ENCODE measurements around the gene OTULIN.
A peak's percentile ranks its signal among the peaks of the same experiment; 100 is the strongest.

The OTULIN gene

GRCh38 chr5:14722923-14723322, 58.4 kb downstream of the OTULIN start (continued):
- TF ChIP-seq, protein P1, sequence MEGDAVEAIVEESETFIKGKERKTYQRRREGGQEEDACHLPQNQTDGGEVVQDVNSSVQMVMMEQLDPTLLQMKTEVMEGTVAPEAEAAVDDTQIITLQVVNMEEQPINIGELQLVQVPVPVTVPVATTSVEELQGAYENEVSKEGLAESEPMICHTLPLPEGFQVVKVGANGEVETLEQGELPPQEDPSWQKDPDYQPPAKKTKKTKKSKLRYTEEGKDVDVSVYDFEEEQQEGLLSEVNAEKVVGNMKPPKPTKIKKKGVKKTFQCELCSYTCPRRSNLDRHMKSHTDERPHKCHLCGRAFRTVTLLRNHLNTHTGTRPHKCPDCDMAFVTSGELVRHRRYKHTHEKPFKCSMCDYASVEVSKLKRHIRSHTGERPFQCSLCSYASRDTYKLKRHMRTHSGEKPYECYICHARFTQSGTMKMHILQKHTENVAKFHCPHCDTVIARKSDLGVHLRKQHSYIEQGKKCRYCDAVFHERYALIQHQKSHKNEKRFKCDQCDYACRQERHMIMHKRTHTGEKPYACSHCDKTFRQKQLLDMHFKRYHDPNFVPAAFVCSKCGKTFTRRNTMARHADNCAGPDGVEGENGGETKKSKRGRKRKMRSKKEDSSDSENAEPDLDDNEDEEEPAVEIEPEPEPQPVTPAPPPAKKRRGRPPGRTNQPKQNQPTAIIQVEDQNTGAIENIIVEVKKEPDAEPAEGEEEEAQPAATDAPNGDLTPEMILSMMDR (tag by site-specific recombination; IDR thresholded peaks at IDR 0.05) = no peak
- no peak for TF ChIP-seq FEZF1 (tag by site-specific recombination; IDR thresholded peaks at IDR 0.05)

DNA sequence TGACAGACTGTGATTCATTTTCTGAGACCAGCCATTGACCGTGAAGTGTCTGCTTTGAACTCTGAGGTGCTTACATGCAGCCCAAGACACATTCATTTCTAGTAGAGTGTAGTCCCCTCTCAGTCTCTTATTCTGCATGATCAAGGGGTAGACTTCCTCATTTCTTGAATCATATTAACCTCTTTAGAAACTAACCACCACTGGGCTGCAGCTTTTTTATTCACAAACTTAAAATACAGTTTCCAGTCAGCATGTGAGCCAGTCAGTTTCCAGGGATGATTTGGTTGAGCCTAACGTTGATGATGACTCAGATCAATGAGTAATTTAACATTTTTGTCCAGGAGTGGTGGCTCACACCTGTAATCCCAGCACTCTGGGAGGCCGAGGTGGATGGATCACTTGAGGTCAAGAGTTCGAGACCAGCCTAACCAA, 59.2 kb downstream of the OTULIN start:
- no peak overlapping the region for H3K27ac ChIP-seq (ENCODE audit: extremely low read depth, low read depth, low read length)
- H3K9me3 ChIP-seq (ENCODE audit: control insufficient read depth, insufficient read depth, low read depth, low read length) = no peaks in the 10 kb centered on the region
- no peak overlapping the region for H3K4me3 ChIP-seq (ENCODE audit: low read depth, low read length)
- no peak for TF ChIP-seq ZNF223 (tag by site-specific recombination; IDR thresholded peaks at IDR 0.05)
- peak; percentile 64 for TF ChIP-seq ZNF350 (tag by site-specific recombination; IDR thresholded peaks at IDR 0.05)
- no peak for TF ChIP-seq ZNF624 (tag by site-specific recombination; IDR thresholded peaks at IDR 0.05)
- POLR2A ChIA-PET = no interaction called here
- no peaks in the 10 kb centered on the region for H3K4me1 ChIP-seq (ENCODE audit: control insufficient read depth, insufficient read depth, low read length)
- CTCF ChIA-PET = interaction anchor here (0.7 to 8.4 kb wide), 3 partner anchors 17 to 1882 kb away, joined by 3 to 134 read pairs (median 3); no protein-coding TSS in a partner anchor
- peaks cover 0 to 4% of the 10 kb centered on the region in 2 experiments; a peak in 1 of 3 replicates for H3K36me3 ChIP-seq (ENCODE audit: control insufficient read depth in 2 of 2, insufficient read depth in 1 of 2, low read length in 2 of 2)

- H3K36me3 ChIP-seq (ENCODE audit: control insufficient read depth in 2 of 2, insufficient read depth in 1 of 2, low read length in 2 of 2) = peaks cover 0 to 4% of the 10 kb centered on the region in 2 experiments; a peak in 1 of 3 replicates
- H3K9me3 ChIP-seq (ENCODE audit: control insufficient read depth, insufficient read depth, low read depth, low read length) = no peaks in the 10 kb centered on the region
- ChIA-PET POLR2A (no interaction called here), CTCF (interaction anchor here (0.6 to 8.4 kb wide), 9 partner anchors 18 to 291 kb away, joined by 3 to 134 read pairs (median 3); no protein-coding TSS in a partner anchor)
- no peaks in the 10 kb centered on the region for H3K4me1 ChIP-seq (ENCODE audit: control insufficient read depth, insufficient read depth, low read length)
- H3K27ac ChIP-seq (ENCODE audit: extremely low read depth, low read depth, low read length) = no peak overlapping the region
- no peak for TF ChIP-seq ZBTB1 (tag by site-specific recombination; IDR thresholded peaks at IDR 0.05)
- TF ChIP-seq, protein P2, sequence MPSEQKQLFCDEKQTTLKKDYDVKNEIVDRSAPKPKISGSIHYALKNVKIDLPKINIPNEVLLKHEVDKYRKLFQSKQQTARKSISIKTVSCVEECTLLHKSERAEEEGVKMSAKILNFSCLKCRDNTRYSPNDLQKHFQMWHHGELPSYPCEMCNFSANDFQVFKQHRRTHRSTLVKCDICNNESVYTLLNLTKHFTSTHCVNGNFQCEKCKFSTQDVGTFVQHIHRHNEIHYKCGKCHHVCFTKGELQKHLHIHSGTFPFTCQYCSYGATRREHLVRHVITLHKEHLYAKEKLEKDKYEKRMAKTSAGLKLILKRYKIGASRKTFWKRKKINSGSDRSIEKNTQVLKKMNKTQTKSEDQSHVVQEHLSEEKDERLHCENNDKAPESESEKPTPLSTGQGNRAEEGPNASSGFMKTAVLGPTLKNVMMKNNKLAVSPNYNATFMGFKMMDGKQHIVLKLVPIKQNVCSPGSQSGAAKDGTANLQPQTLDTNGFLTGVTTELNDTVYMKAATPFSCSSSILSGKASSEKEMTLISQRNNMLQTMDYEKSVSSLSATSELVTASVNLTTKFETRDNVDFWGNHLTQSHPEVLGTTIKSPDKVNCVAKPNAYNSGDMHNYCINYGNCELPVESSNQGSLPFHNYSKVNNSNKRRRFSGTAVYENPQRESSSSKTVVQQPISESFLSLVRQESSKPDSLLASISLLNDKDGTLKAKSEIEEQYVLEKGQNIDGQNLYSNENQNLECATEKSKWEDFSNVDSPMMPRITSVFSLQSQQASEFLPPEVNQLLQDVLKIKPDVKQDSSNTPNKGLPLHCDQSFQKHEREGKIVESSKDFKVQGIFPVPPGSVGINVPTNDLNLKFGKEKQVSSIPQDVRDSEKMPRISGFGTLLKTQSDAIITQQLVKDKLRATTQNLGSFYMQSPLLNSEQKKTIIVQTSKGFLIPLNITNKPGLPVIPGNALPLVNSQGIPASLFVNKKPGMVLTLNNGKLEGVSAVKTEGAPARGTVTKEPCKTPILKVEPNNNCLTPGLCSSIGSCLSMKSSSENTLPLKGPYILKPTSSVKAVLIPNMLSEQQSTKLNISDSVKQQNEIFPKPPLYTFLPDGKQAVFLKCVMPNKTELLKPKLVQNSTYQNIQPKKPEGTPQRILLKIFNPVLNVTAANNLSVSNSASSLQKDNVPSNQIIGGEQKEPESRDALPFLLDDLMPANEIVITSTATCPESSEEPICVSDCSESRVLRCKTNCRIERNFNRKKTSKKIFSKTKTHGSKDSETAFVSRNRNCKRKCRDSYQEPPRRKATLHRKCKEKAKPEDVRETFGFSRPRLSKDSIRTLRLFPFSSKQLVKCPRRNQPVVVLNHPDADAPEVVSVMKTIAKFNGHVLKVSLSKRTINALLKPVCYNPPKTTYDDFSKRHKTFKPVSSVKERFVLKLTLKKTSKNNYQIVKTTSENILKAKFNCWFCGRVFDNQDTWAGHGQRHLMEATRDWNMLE (tag by site-specific recombination; conservative IDR thresholded peaks at IDR 0.05; ENCODE audit: low read depth) = no peak
- no peak for TF ChIP-seq ZNF239 (tag by site-specific recombination; IDR thresholded peaks at IDR 0.05)
- TF ChIP-seq ZNF600 (tag by site-specific recombination; IDR thresholded peaks at IDR 0.05) = no peak
- TF ChIP-seq SCRT1 (tag by site-specific recombination; IDR thresholded peaks at IDR 0.05; ENCODE audit: borderline replicate concordance) = no peak
- TF ChIP-seq ZBTB7A (tag by site-specific recombination; IDR thresholded peaks at IDR 0.05; ENCODE audit: low read depth) = no peak
- TF ChIP-seq ZNF175 (tag by site-specific recombination; IDR thresholded peaks at IDR 0.05) = no peak
- no peak for TF ChIP-seq ZNF660 (tag by site-specific recombination; IDR thresholded peaks at IDR 0.05)
- TF ChIP-seq IKZF3 (tag by site-specific recombination; IDR thresholded peaks at IDR 0.05) = no peak
- TF ChIP-seq OSR2 (tag by site-specific recombination; IDR thresholded peaks at IDR 0.05) = no peak
- TF ChIP-seq ZNF791 (tag by site-specific recombination; IDR thresholded peaks at IDR 0.05) = no peak
- H3K4me3 ChIP-seq (ENCODE audit: low read depth, low read length) = no peak overlapping the region
Observed at GRCh38 chr5:14724633-14725032, 60.1 kb downstream of the OTULIN start.
